Left ventricle myocardium inferior (tissue), 1 donor: ENCODE results near the gene GPSM3. TPM values are rescaled to one million over a fixed set of nuclear protein-coding genes. Genes with fewer than 3 reads are reported as not detected.
A peak's percentile ranks its signal among the peaks of the same experiment; 100 is the strongest.

ENCODE experiments used
- DNase-seq: peaks from one replicate; pipeline ENCODE4 v3.0.0-alpha.2; 2020
- H3K27ac ChIP-seq: fragments of 200-600 bp; replicated peaks from 2 replicates; pipeline ENCODE4 v1.8.0; 2021
- H3K27me3 ChIP-seq: fragments of 200-600 bp; 2 replicates; pipeline ENCODE4 v1.8.0; 2021; ENCODE audit warnings: low read depth
- H3K36me3 ChIP-seq: fragments of 200-600 bp; 2 replicates; pipeline ENCODE4 v1.8.0; 2021
- H3K4me1 ChIP-seq: fragments of 200-600 bp; 2 replicates; pipeline ENCODE4 v1.8.0; 2021
- H3K4me3 ChIP-seq: fragments of 200-600 bp; 2 replicates; pipeline ENCODE4 v1.8.0; 2021; ENCODE audit warnings: mild to moderate bottlenecking, moderate library complexity
- H3K9me3 ChIP-seq: fragments of 200-600 bp; replicated peaks from 2 replicates; pipeline ENCODE4 v1.8.0; 2021
- CTCF ChIP-seq: fragments of 200-600 bp; IDR thresholded peaks from 2 replicates; pipeline ENCODE4 v1.8.0; 2021; ENCODE audit warnings: antibody characterized with exemption, mild to moderate bottlenecking, borderline replicate concordance
- intact Hi-C: fragments of 100-400 bp; cut with micrococcal nuclease; formaldehyde crosslinking; loops from one replicate; pipeline ENCODE4 v1.11.0; 2022
- total RNA-seq: library from RNA; stranded (reverse); fragmentation: NEBNext Ultra II Directional; extraction: Animal tissue kit (Norgen Biotek cat#: 25700); gene quantifications from one replicate; pipeline ENCODE4 v1.2.1, GENCODE V29; 2021
- donor health status: DM: no; HTN: yes; CAD: no; lungs with severe emphysema.

GPSM3 gene
- total RNA-seq, 1 donor from 2014 or later: 5.0 TPM

GRCh38 chr6:32191696-32192607 is 491 bp downstream of the GPSM3 start:
- intact Hi-C loops: no loop called here
- H3K9me3 ChIP-seq: no peaks in the 10 kb centered on the region
- peaks cover 10% of the 10 kb centered on the region for H3K36me3 ChIP-seq
- H3K27ac ChIP-seq: peak overlapping the region; percentile 98
- H3K27me3 ChIP-seq: no peaks in the 10 kb centered on the region
- no peak for DNase-seq
- H3K4me1 ChIP-seq: peaks cover 85% of the 10 kb centered on the region
- peak overlapping the region; percentile 83 for H3K4me3 ChIP-seq
- no peak for TF ChIP-seq CTCF

GRCh38 chr6:32190911-32191677 is 1.3 kb downstream of the GPSM3 start:
- H3K4me1 ChIP-seq: peaks cover 85% of the 10 kb centered on the region
- H3K4me3 ChIP-seq: peak overlapping the region; percentile 83
- no peaks in the 10 kb centered on the region for H3K9me3 ChIP-seq
- DNase-seq: no peak
- H3K36me3 ChIP-seq: peaks cover 16% of the 10 kb centered on the region
- intact Hi-C loops: no loop called here
- no peak for TF ChIP-seq CTCF
- no peaks in the 10 kb centered on the region for H3K27me3 ChIP-seq
- H3K27ac ChIP-seq: peak overlapping the region; percentile 98

GRCh38 chr6:32190054-32190851 is 2.2 kb downstream of the GPSM3 start, which contains the start of gene PBX2:
Gene PBX2, minus strand, starts transcription at chr6:32190202. Its CDS starts 287 bp downstream, at chr6:32189915.
- H3K27ac ChIP-seq: peak within 1 kb of the TSS; percentile 98
- peaks cover 16% of the 10 kb centered on the region for H3K36me3 ChIP-seq
- peak within 1 kb of the TSS; percentile 83 for H3K4me3 ChIP-seq
- H3K27me3 ChIP-seq: no peaks in the 10 kb centered on the region
- DNase-seq: peak; percentile 93
- no peaks in the 10 kb centered on the region for H3K9me3 ChIP-seq
- H3K4me1 ChIP-seq: peaks cover 85% of the 10 kb centered on the region
- intact Hi-C loops: no loop called here
- no peak for TF ChIP-seq CTCF

GRCh38 chr6:32189742-32190053 is 2.7 kb downstream of the GPSM3 start:
- Histone ChIP-seq H3K4me1 (peaks cover 85% of the 10 kb centered on the region), H3K4me3 (peak overlapping the region; percentile 83), H3K27ac (peak overlapping the region; percentile 98), H3K36me3 (peaks cover 16% of the 10 kb centered on the region), H3K9me3 (no peaks in the 10 kb centered on the region), H3K27me3 (no peaks in the 10 kb centered on the region)
- TF ChIP-seq CTCF: no peak
- intact Hi-C loops: no loop called here
- peak; percentile 44 for DNase-seq
